H9 (cell line): ENCODE results near the gene TGFBRAP1. TPM values are rescaled to one million over a fixed set of nuclear protein-coding genes. Genes with fewer than 3 reads are reported as not detected.

Experiments
- DNase-seq: peaks from one replicate; pipeline ENCODE4 v3.0.0-alpha.2; 2017
- H2AFZ ChIP-seq: one replicate; pipeline ENCODE4 v1.6.1; 2013; ENCODE audit warnings: mild to moderate bottlenecking, low read length, control low read depth, moderate library complexity
- H2AK5ac ChIP-seq: 2 replicates; pipeline ENCODE4 v1.6.1; 2013; ENCODE audit warnings: low read length, control low read depth, mixed read lengths; ENCODE audit not compliant: insufficient read length
- H2BK120ac ChIP-seq: one replicate; pipeline ENCODE4 v1.6.1; 2013; ENCODE audit warnings: low read depth, mild to moderate bottlenecking, low read length, control low read depth, inconsistent platforms; ENCODE audit not compliant: poor library complexity, severe bottlenecking
- H2BK12ac ChIP-seq: 2 replicates; pipeline ENCODE4 v1.6.1; 2013; ENCODE audit warnings: low read length, control low read depth, mixed read lengths, low read depth; ENCODE audit not compliant: insufficient read length
- H2BK15ac ChIP-seq: 2 replicates; pipeline ENCODE4 v1.6.1; 2013; ENCODE audit warnings: low read depth, low read length, control low read depth
- H2BK20ac ChIP-seq: one replicate; pipeline ENCODE4 v1.6.1; 2013; ENCODE audit warnings: low read depth, mild to moderate bottlenecking, low read length, control low read depth, inconsistent platforms; ENCODE audit not compliant: poor library complexity, severe bottlenecking
- H2BK5ac ChIP-seq: 2 replicates; pipeline ENCODE4 v1.6.1; 2013; ENCODE audit warnings: low read length, control low read depth, mixed read lengths; ENCODE audit not compliant: insufficient read length
- H3K14ac ChIP-seq: 2 replicates; pipeline ENCODE4 v1.6.1; 2013; ENCODE audit warnings: low read length, control low read depth; ENCODE audit not compliant: insufficient read depth
- H3K18ac ChIP-seq: 2 replicates; pipeline ENCODE4 v1.6.1; 2013; ENCODE audit warnings: low read depth, mild to moderate bottlenecking, mixed read lengths, low read length, control low read depth; ENCODE audit not compliant: insufficient read length
- H3K23ac ChIP-seq: 2 replicates; pipeline ENCODE4 v1.6.1; 2013; ENCODE audit warnings: low read length, control low read depth, mixed read lengths, low read depth; ENCODE audit not compliant: insufficient read length
- H3K23me2 ChIP-seq: 2 replicates; pipeline ENCODE4 v1.6.1; 2013; ENCODE audit warnings: low read depth, mild to moderate bottlenecking, mixed read lengths, low read length, control low read depth; ENCODE audit not compliant: insufficient read length, poor library complexity, severe bottlenecking
- H3K27ac ChIP-seq: 2 replicates; pipeline ENCODE4 v1.5.1; 2013; ENCODE audit warnings: low read length, control low read depth, mixed read lengths, low read depth; ENCODE audit not compliant: insufficient read length
- H3K27me3 ChIP-seq: 2 replicates; pipeline ENCODE4 v1.6.1; 2013; ENCODE audit warnings: low read length, control low read depth, inconsistent platforms; ENCODE audit not compliant: insufficient read depth
- H3K4ac ChIP-seq: 2 replicates; pipeline ENCODE4 v1.6.1; 2013; ENCODE audit warnings: low read depth, mild to moderate bottlenecking, control low read depth, inconsistent platforms, low read length, moderate library complexity
- H3K4me1 ChIP-seq: 2 replicates; pipeline ENCODE4 v1.6.1; 2013; ENCODE audit warnings: low read length, control low read depth, inconsistent platforms; ENCODE audit not compliant: insufficient read depth
- H3K4me2 ChIP-seq: 2 replicates; pipeline ENCODE4 v1.6.1; 2013; ENCODE audit warnings: low read length, control low read depth, mixed read lengths; ENCODE audit not compliant: insufficient read length, insufficient read depth
- H3K56ac ChIP-seq: 2 replicates; pipeline ENCODE4 v1.6.1; 2013; ENCODE audit warnings: low read depth, mild to moderate bottlenecking, mixed read lengths, low read length, control low read depth; ENCODE audit not compliant: insufficient read length
- H3K79me1 ChIP-seq: 2 replicates; pipeline ENCODE4 v1.6.1; 2013; ENCODE audit warnings: low read depth, mild to moderate bottlenecking, moderate library complexity, low read length, control low read depth, inconsistent platforms; ENCODE audit not compliant: insufficient read depth, poor library complexity, severe bottlenecking
- H3K79me2 ChIP-seq: 2 replicates; pipeline ENCODE4 v1.6.1; 2013; ENCODE audit warnings: low read length, control low read depth, inconsistent platforms; ENCODE audit not compliant: insufficient read depth
- H3K9ac ChIP-seq: 2 replicates; pipeline ENCODE4 v1.6.1; 2013; ENCODE audit warnings: low read length, control low read depth, mixed read lengths; ENCODE audit not compliant: insufficient read length; ENCODE audit errors: extremely low read depth
- H3K9me3 ChIP-seq: one replicate; pipeline ENCODE4 v1.6.1; 2013; ENCODE audit warnings: low read depth, low read length, inconsistent platforms; ENCODE audit not compliant: control insufficient read depth
- H3T11ph ChIP-seq: one replicate; pipeline ENCODE4 v1.6.1; 2013; ENCODE audit warnings: mild to moderate bottlenecking, low read length, control low read depth, inconsistent platforms
- H4K20me1 ChIP-seq: one replicate; pipeline ENCODE4 v1.6.1; 2013; ENCODE audit not compliant: control insufficient read depth, insufficient read length, insufficient read depth
- H4K5ac ChIP-seq: 2 replicates; pipeline ENCODE4 v1.6.1; 2013; ENCODE audit warnings: low read depth, mild to moderate bottlenecking, mixed read lengths, low read length, control low read depth; ENCODE audit not compliant: insufficient read length
- H4K8ac ChIP-seq: replicated peaks from 2 replicates; pipeline ENCODE4 v1.6.1; 2013; ENCODE audit warnings: low read length, control low read depth, mixed read lengths, low read depth; ENCODE audit not compliant: insufficient read length
- H4K91ac ChIP-seq: 2 replicates; pipeline ENCODE4 v1.6.1; 2013; ENCODE audit warnings: low read depth, mild to moderate bottlenecking, moderate library complexity, mixed read lengths, low read length, control low read depth; ENCODE audit not compliant: insufficient read length
- H3K27ac Mint-ChIP-seq, 3 experiments: 2 replicates in 2 of 3; 3 replicates in 1 of 3; pipeline ENCODE4 v1.8.0; 2020 to 2021; ENCODE audit warnings: mixed read lengths in 3 of 3, mild to moderate bottlenecking in 1 of 3, moderate library complexity in 1 of 3
- H3K27me3 Mint-ChIP-seq: 2 replicates; pipeline ENCODE4 v1.8.0; 2021; ENCODE audit warnings: low read depth, mild to moderate bottlenecking, moderate library complexity, mixed read lengths
- H3K36me3 Mint-ChIP-seq, 3 experiments: 2 replicates in 2 of 3; 3 replicates in 1 of 3; pipeline ENCODE4 v1.8.0; 2020 to 2021; ENCODE audit warnings: low read depth in 3 of 3, mixed read lengths in 3 of 3; ENCODE audit not compliant: insufficient read depth in 1 of 3
- H3K4me1 Mint-ChIP-seq, 2 experiments: 2 replicates each; pipeline ENCODE4 v1.8.0; 2020; ENCODE audit warnings: mixed read lengths in 2 of 2
- H3K4me3 Mint-ChIP-seq, 2 experiments: 2 replicates in 1 of 2; 3 replicates in 1 of 2; pipeline ENCODE4 v1.8.0; 2020 to 2021; ENCODE audit warnings: mild to moderate bottlenecking in 2 of 2, mixed read lengths in 2 of 2, moderate library complexity in 1 of 2
- H3K9me3 Mint-ChIP-seq, 2 experiments: 2 replicates in 1 of 2; 3 replicates in 1 of 2; pipeline ENCODE4 v1.8.0; 2020; ENCODE audit warnings: mild to moderate bottlenecking in 2 of 2, mixed read lengths in 2 of 2, moderate library complexity in 1 of 2
- CTCF ChIP-seq: fragments of 200-600 bp; sonication (generic); conservative IDR thresholded peaks from 3 replicates; pipeline ENCODE4 v1.8.0; 2021; ENCODE audit warnings: antibody characterized with exemption, mild to moderate bottlenecking
- WGBS: extraction: QIAGEN DNeasy Blood & Tissue Kit; methylation state at CpG from one replicate; pipeline ENCODE4 v1.1.7; 2013; ENCODE audit warnings: missing lambda C conversion rate, low lambda C conversion rate, mixed read lengths; ENCODE audit not compliant: insufficient read length; ENCODE audit errors: extremely low coverage; 5-methylcytosine and 5-hydroxymethylcytosine counted together
- total RNA-seq: library from RNA; stranded (reverse); gene quantifications from 2 replicates; pipeline ENCODE4 v1.2.1, GENCODE V29; 2021

TGFBRAP1 gene
- total RNA-seq, 1 experiment from 2014 or later = 23.6 TPM

GRCh38 chr2:105324732-105325131 is 4.8 kb downstream of the TGFBRAP1 start:
- no peak overlapping the region for H3K56ac ChIP-seq
- H3K23me2 ChIP-seq = peaks cover 9% of the 10 kb centered on the region
- no peaks in the 10 kb centered on the region for H4K20me1 ChIP-seq
- H3K79me1 ChIP-seq = no peaks in the 10 kb centered on the region
- H2AK5ac ChIP-seq = no peak overlapping the region
- H3K27me3 Mint-ChIP-seq = peaks cover 3% of the 10 kb centered on the region; the same call in 1 of the 2 replicates
- no peaks in the 10 kb centered on the region for H3K9me3 ChIP-seq
- H3K27ac ChIP-seq = no peak overlapping the region
- H3T11ph ChIP-seq = no peak overlapping the region
- H3K23ac ChIP-seq = no peak overlapping the region
- peaks cover 10% of the 10 kb centered on the region; the same call in 1 of the 2 replicates for H3K4me1 ChIP-seq
- no peak overlapping the region for H3K4me3 Mint-ChIP-seq
- H4K8ac ChIP-seq = no peak overlapping the region
- no peak overlapping the region; the same call in 1 of the 2 replicates for H3K14ac ChIP-seq
- H3K18ac ChIP-seq = no peak overlapping the region
- H2BK15ac ChIP-seq = no peak overlapping the region
- peaks cover 24 to 28% of the 10 kb centered on the region in 2 experiments for H3K4me1 Mint-ChIP-seq
- peak overlapping the region; percentile 14 to 87 (median 77); a peak in 5 of 7 replicates for H3K27ac Mint-ChIP-seq
- H2BK5ac ChIP-seq = no peak overlapping the region
- H3K4me2 ChIP-seq = no peak overlapping the region
- no peak overlapping the region for H4K5ac ChIP-seq
- H3K27me3 ChIP-seq = no peaks in the 10 kb centered on the region
- H2AFZ ChIP-seq = no peak overlapping the region
- no peak overlapping the region for H4K91ac ChIP-seq
- no peak overlapping the region for H2BK20ac ChIP-seq
- H2BK120ac ChIP-seq = no peak overlapping the region
- H3K4ac ChIP-seq = no peak overlapping the region
- no peak overlapping the region for H3K9ac ChIP-seq
- no peak overlapping the region for H2BK12ac ChIP-seq
- H3K9me3 Mint-ChIP-seq = no peaks in the 10 kb centered on the region
- no peak for TF ChIP-seq CTCF
- DNase-seq = no peak
- no CpG with 5 or more reads among the region's 4 CpGs for WGBS
- no peaks in the 10 kb centered on the region; a peak in 1 of 7 replicates for H3K36me3 Mint-ChIP-seq
- peaks cover 7% of the 10 kb centered on the region; the same call in 1 of the 2 replicates for H3K79me2 ChIP-seq
